Lower lobe of right lung (tissue), 2 donors: Measurements from ENCODE around the gene EVI5L. TPM values are rescaled to one million over a fixed set of nuclear protein-coding genes. Genes with fewer than 3 reads are reported as not detected.

Experiments
- ATAC-seq, 2 donors: fragments of 200-7000 bp; cut with Tn5 transposase; one replicate each; pipeline ENCODE4 v1.9.1; 2020 to 2022; ENCODE audit warnings: mild to moderate bottlenecking in 2 of 2, moderate library complexity in 2 of 2
- DNase-seq: peaks from one replicate; pipeline ENCODE4 v3.0.0-alpha.2; 2020
- H3K27ac ChIP-seq: fragments of 200-600 bp; one replicate; pipeline ENCODE4 v1.8.0; 2022
- H3K27me3 ChIP-seq: fragments of 200-600 bp; one replicate; pipeline ENCODE4 v1.8.0; 2022; ENCODE audit warnings: low read depth
- H3K36me3 ChIP-seq: fragments of 200-600 bp; one replicate; pipeline ENCODE4 v1.8.0; 2022; ENCODE audit warnings: mild to moderate bottlenecking
- H3K4me1 ChIP-seq: fragments of 200-600 bp; one replicate; pipeline ENCODE4 v1.8.0; 2022
- H3K4me3 ChIP-seq: fragments of 200-600 bp; one replicate; pipeline ENCODE4 v1.8.0; 2022; ENCODE audit warnings: mild to moderate bottlenecking
- H3K9me3 ChIP-seq: fragments of 200-600 bp; one replicate; pipeline ENCODE4 v1.8.0; 2022
- CTCF ChIP-seq: fragments of 200-600 bp; IDR thresholded peaks from one replicate; pipeline ENCODE4 v1.8.0; 2022; ENCODE audit warnings: antibody characterized with exemption, mild to moderate bottlenecking
- intact Hi-C: fragments of 100-400 bp; cut with DNase I; formaldehyde crosslinking; loops from one replicate; pipeline ENCODE4 v1.11.0; 2022
- long read RNA-seq: library from polyadenylated mRNA; unstranded; transcript quantifications from one replicate; pipeline ENCODE4 v2.0.0, GENCODE V29; 2021
- total RNA-seq: library from RNA; stranded (reverse); fragmentation: NEBNext Ultra II Directional; extraction: Animal tissue kit (Norgen Biotek cat#: 25700); gene quantifications from one replicate; pipeline ENCODE4 v1.2.1, GENCODE V29; 2021
- donor health status: DM: no; HTN: yes; CAD: no; lungs with severe emphysema.

Gene EVI5L
- total RNA-seq: 11.7 TPM
- long read RNA-seq, transcript EVI5L-201 (19 exons, 3,855 nt): major isoform, 5 of 29 reads
- long read RNA-seq, partial matches to known transcripts: 8 of 29 reads
- long read RNA-seq, other reads (novel, unspliced or antisense): 14 of 29 reads

GRCh38 chr19:7829561-7830271 is at the start of gene EVI5L:
Gene EVI5L, plus strand, starts transcription at chr19:7830218. Its CDS starts 16,325 bp downstream, at chr19:7846543.
- H3K27ac ChIP-seq: no peak within 1 kb of the TSS
- peak; percentile 94 to 95 for ATAC-seq
- peak; percentile 99 for DNase-seq

GRCh38 chr19:7781157-7781556 is 48.9 kb upstream of the EVI5L start:
- Histone ChIP-seq H3K4me3 (no peak overlapping the region), H3K27me3 (no peaks in the 10 kb centered on the region), H3K27ac (no peak overlapping the region), H3K36me3 (no peaks in the 10 kb centered on the region), H3K4me1 (peaks cover 8% of the 10 kb centered on the region), H3K9me3 (no peaks in the 10 kb centered on the region)
- ATAC-seq (no peak), DNase-seq (no peak)
- no peak for TF ChIP-seq CTCF
- intact Hi-C loops: no loop called here

More at GRCh38 chr19:7829561-7830271, at the start of gene EVI5L:
- no peak for TF ChIP-seq CTCF
- H3K9me3 ChIP-seq: no peaks in the 10 kb centered on the region
- peak within 1 kb of the TSS; percentile 66 for H3K4me3 ChIP-seq
- no peaks in the 10 kb centered on the region for H3K36me3 ChIP-seq
- intact Hi-C loops: no loop called here
- no peaks in the 10 kb centered on the region for H3K27me3 ChIP-seq
- H3K4me1 ChIP-seq: peaks cover 30% of the 10 kb centered on the region

GRCh38 chr19:7783991-7784423 is 46.0 kb upstream of the EVI5L start:
- DNase-seq: no peak
- intact Hi-C loops: no loop called here
- Histone ChIP-seq H3K4me1 (peaks cover 10% of the 10 kb centered on the region), H3K27ac (no peak overlapping the region), H3K9me3 (no peaks in the 10 kb centered on the region), H3K4me3 (no peak overlapping the region), H3K27me3 (peaks cover 23% of the 10 kb centered on the region), H3K36me3 (no peaks in the 10 kb centered on the region)
- ATAC-seq: peak; percentile 87 to 91
- no peak for TF ChIP-seq CTCF

- no peak overlapping the region for H3K4me3 ChIP-seq
- TF ChIP-seq CTCF: no peak
- H3K9me3 ChIP-seq: no peaks in the 10 kb centered on the region
- ATAC-seq (no peak), DNase-seq (no peak)
- peaks cover 31% of the 10 kb centered on the region for H3K27me3 ChIP-seq
- peaks cover 12% of the 10 kb centered on the region for H3K4me1 ChIP-seq
- no peak overlapping the region for H3K27ac ChIP-seq
- intact Hi-C loops: no loop called here
- no peaks in the 10 kb centered on the region for H3K36me3 ChIP-seq
Measured at GRCh38 chr19:7784856-7785255, 45.2 kb upstream of the EVI5L start.

- no peak overlapping the region for H3K27ac ChIP-seq
- H3K36me3 ChIP-seq: no peaks in the 10 kb centered on the region
- peaks cover 41% of the 10 kb centered on the region for H3K27me3 ChIP-seq
- no peaks in the 10 kb centered on the region for H3K9me3 ChIP-seq
- DNase-seq (no peak), ATAC-seq (no peak)
- intact Hi-C loops: no loop called here
- H3K4me1 ChIP-seq: peaks cover 12% of the 10 kb centered on the region
- H3K4me3 ChIP-seq: peak overlapping the region; percentile 29
- TF ChIP-seq CTCF: no peak
Measured at GRCh38 chr19:7787141-7787540, 42.9 kb upstream of the EVI5L start.
